OCI-LY3 (cell line): ENCODE data around the gene TRAPPC4.
A peak's percentile ranks its signal among the peaks of the same experiment; 100 is the strongest.

Source experiments
- H2AFZ ChIP-seq: fragments of 200-600, 300-600 bp; shearing (Covaris generic); 2 replicates; pipeline ENCODE4 v1.6.0; 2014; ENCODE audit warnings: antibody characterized with exemption, low read depth, low read length
- H3K27ac ChIP-seq: fragments of 200-600, 300-600 bp; sonication (generic); 2 replicates; pipeline ENCODE4 v1.5.1; 2014; ENCODE audit warnings: mild to moderate bottlenecking, low read length, moderate library complexity, mixed read lengths
- H3K27me3 ChIP-seq: fragments of 200-600, 300-600 bp; sonication (generic); 2 replicates; pipeline ENCODE4 v1.6.1; 2014; ENCODE audit warnings: low read depth, low read length, mixed read lengths
- H3K36me3 ChIP-seq: fragments of 200-600, 300-600 bp; sonication (generic); replicated peaks from 2 replicates; pipeline ENCODE3; 2014; ENCODE audit warnings: low read depth, low read length, mixed read lengths
- H3K4me1 ChIP-seq: fragments of 300-600, 200-600 bp; sonication (generic); 2 replicates; pipeline ENCODE4 v1.6.1; 2014; ENCODE audit warnings: low read length, mixed read lengths
- H3K4me2 ChIP-seq: fragments of 200-600, 300-600 bp; sonication (generic); 2 replicates; pipeline ENCODE4 v1.6.1; 2014; ENCODE audit warnings: low read length, mixed read lengths
- H3K4me3 ChIP-seq: fragments of 300-600, 200-600 bp; sonication (generic); 2 replicates; pipeline ENCODE4 v1.5.1; 2014; ENCODE audit warnings: antibody characterized with exemption, mild to moderate bottlenecking, low read length, moderate library complexity
- H3K79me2 ChIP-seq: fragments of 300-600, 200-600 bp; shearing (Covaris generic); 2 replicates; pipeline ENCODE4 v1.6.1; 2014; ENCODE audit warnings: mild to moderate bottlenecking, low read length, mixed read lengths
- H3K9ac ChIP-seq: fragments of 300-600, 200-600 bp; shearing (Covaris generic); 2 replicates; pipeline ENCODE4 v1.6.0; 2014; ENCODE audit warnings: mild to moderate bottlenecking, low read length, moderate library complexity
- H3K9me3 ChIP-seq: fragments of 200-600, 300-600 bp; shearing (Covaris generic); 2 replicates; pipeline ENCODE4 v1.6.1; 2014; ENCODE audit warnings: low read length, mixed read lengths; ENCODE audit not compliant: insufficient read depth
- H4K20me1 ChIP-seq: fragments of 200-600, 300-600 bp; sonication (generic); 2 replicates; pipeline ENCODE4 v1.6.1; 2016; ENCODE audit warnings: low read length, mixed read lengths; ENCODE audit not compliant: insufficient read depth
- CTCF ChIP-seq: fragments of 200-600, 300-600 bp; sonication (generic); IDR thresholded peaks from 2 replicates; pipeline ENCODE4 v1.5.1; 2014; ENCODE audit warnings: antibody characterized with exemption, low read length, low read depth
- EZH2phosphoT487 ChIP-seq: fragments of 200-600 bp; shearing (Covaris generic); IDR thresholded peaks from 2 replicates; pipeline ENCODE4 v1.6.1; 2018; ENCODE audit warnings: antibody characterized with exemption, mixed run types, low read depth

TRAPPC4 gene

GRCh38 chr11:119061256-119061655 is 42.7 kb downstream of the TRAPPC4 start:
- H2AFZ ChIP-seq: no peak overlapping the region
- peaks cover 7% of the 10 kb centered on the region for H3K4me1 ChIP-seq
- no peak overlapping the region for H3K27ac ChIP-seq
- no peak overlapping the region for H3K4me3 ChIP-seq
- H4K20me1 ChIP-seq: no peaks in the 10 kb centered on the region
- H3K4me2 ChIP-seq: no peak overlapping the region
- TF ChIP-seq EZH2phosphoT487 (no peak), CTCF (no peak)
- H3K36me3 ChIP-seq: no peaks in the 10 kb centered on the region
- no peaks in the 10 kb centered on the region for H3K27me3 ChIP-seq
- no peak overlapping the region for H3K9ac ChIP-seq
- H3K9me3 ChIP-seq: no peaks in the 10 kb centered on the region
- H3K79me2 ChIP-seq: peaks cover 18% of the 10 kb centered on the region

GRCh38 chr11:119062779-119063178 is 44.2 kb downstream of the TRAPPC4 start:
- no peak overlapping the region for H2AFZ ChIP-seq
- no peaks in the 10 kb centered on the region for H3K9me3 ChIP-seq
- no peak overlapping the region for H3K27ac ChIP-seq
- H3K4me3 ChIP-seq: no peak overlapping the region
- no peak overlapping the region for H3K9ac ChIP-seq
- H3K4me1 ChIP-seq: peaks cover 12% of the 10 kb centered on the region
- no peaks in the 10 kb centered on the region for H3K36me3 ChIP-seq
- TF ChIP-seq EZH2phosphoT487 (no peak), CTCF (no peak)
- no peaks in the 10 kb centered on the region for H3K27me3 ChIP-seq
- no peak overlapping the region for H3K4me2 ChIP-seq
- H3K79me2 ChIP-seq: peaks cover 13% of the 10 kb centered on the region
- no peaks in the 10 kb centered on the region for H4K20me1 ChIP-seq

- Histone ChIP-seq H3K9ac (no peak overlapping the region), H3K4me2 (no peak overlapping the region), H2AFZ (no peak overlapping the region), H3K27ac (no peak overlapping the region), H3K9me3 (no peaks in the 10 kb centered on the region), H3K36me3 (no peaks in the 10 kb centered on the region), H4K20me1 (no peaks in the 10 kb centered on the region), H3K79me2 (peaks cover 20% of the 10 kb centered on the region), H3K27me3 (no peaks in the 10 kb centered on the region), H3K4me1 (peaks cover 6% of the 10 kb centered on the region), H3K4me3 (no peak overlapping the region)
- no peak for TF ChIP-seq EZH2phosphoT487
- TF ChIP-seq CTCF: peak; percentile 56
Observed at GRCh38 chr11:119065369-119065768, 46.8 kb downstream of the TRAPPC4 start.

GRCh38 chr11:119067371-119068222 is 49.0 kb downstream of the TRAPPC4 start, which contains the start of gene VPS11:
Gene VPS11 (plus strand): TSS chr11:119067818. CDS start chr11:119067824, 6 bp downstream.
- peak within 1 kb of the TSS; percentile 78 for H3K4me2 ChIP-seq
- H3K9ac ChIP-seq: peak within 1 kb of the TSS; percentile 74
- H3K27ac ChIP-seq: peak within 1 kb of the TSS; percentile 53
- peaks cover 6% of the 10 kb centered on the region for H3K4me1 ChIP-seq
- H3K9me3 ChIP-seq: no peaks in the 10 kb centered on the region
- peak within 1 kb of the TSS; percentile 85 for H2AFZ ChIP-seq
- no peak for TF ChIP-seq EZH2phosphoT487
- TF ChIP-seq CTCF: no peak
- H3K27me3 ChIP-seq: no peaks in the 10 kb centered on the region
- peak within 1 kb of the TSS; percentile 87 for H3K4me3 ChIP-seq
- H3K79me2 ChIP-seq: peaks cover 20% of the 10 kb centered on the region
- no peaks in the 10 kb centered on the region for H4K20me1 ChIP-seq
- H3K36me3 ChIP-seq: peaks cover 6% of the 10 kb centered on the region
